Epithelial cell of proximal tubule (primary cell): ENCODE results near the gene CCN6. TPM values are rescaled to one million over a fixed set of nuclear protein-coding genes. Genes with fewer than 3 reads are reported as not detected.

Source experiments
- DNase-seq: peaks from one replicate; pipeline ENCODE4 v3.0.0-alpha.2; 2011; ENCODE audit warnings: low read depth
- H3K4me3 ChIP-seq: 2 replicates; pipeline ENCODE4 v1.5.1; 2011; ENCODE audit warnings: low read depth, mild to moderate bottlenecking, low read length
- CTCF ChIP-seq: conservative IDR thresholded peaks from 2 replicates; pipeline ENCODE4 v1.5.1; 2012; ENCODE audit warnings: low read depth, mild to moderate bottlenecking, low read length
- total RNA-seq: library from RNA; depleted of rRNA; stranded (reverse); fragments of >200 nt; gene quantifications from 2 replicates; pipeline ENCODE4 v1.2.3, GENCODE V29; 2015

Gene CCN6
- total RNA-seq, 1 donor from 2014 or later, result 1.4 TPM

- no peak overlapping the region for H3K4me3 ChIP-seq
- DNase-seq, result no peak
- TF ChIP-seq CTCF, result no peak
Observed at GRCh38 chr6:112066606-112067005, 12.7 kb downstream of the CCN6 start.

GRCh38 chr6:112081569-112081968 is 27.7 kb downstream of the CCN6 start:
- no peak for TF ChIP-seq CTCF
- H3K4me3 ChIP-seq, result no peak overlapping the region
- no peak for DNase-seq

- TF ChIP-seq CTCF, result no peak
- DNase-seq, result no peak
- H3K4me3 ChIP-seq, result no peak overlapping the region
Observed at GRCh38 chr6:112085286-112086065, 31.6 kb downstream of the CCN6 start.

- peak; percentile 32 for DNase-seq
- H3K4me3 ChIP-seq, result peak overlapping the region; percentile 73
- peak; percentile 48 for TF ChIP-seq CTCF
Observed at GRCh38 chr6:112086744-112087135, 32.8 kb downstream of the CCN6 start.

- peak; percentile 85 for DNase-seq
- TF ChIP-seq CTCF, result no peak
- H3K4me3 ChIP-seq, result peak within 1 kb of the TSS; percentile 73
Observed at GRCh38 chr6:112087136-112087911, 33.4 kb downstream of the CCN6 start, which contains the start of the genes FAM229B and TUBE1. Gene FAM229B (plus strand): TSS chr6:112087591. CDS start chr6:112099284, 11,693 bp downstream. Gene TUBE1 (minus strand): TSS chr6:112087482. CDS start chr6:112087434, 48 bp downstream.

GRCh38 chr6:112087916-112088315 is 34.0 kb downstream of the CCN6 start:
- H3K4me3 ChIP-seq, result peak overlapping the region; percentile 73
- no peak for DNase-seq
- no peak for TF ChIP-seq CTCF
